ENCODE measurements around the gene ZFPL1. TPM values are rescaled to one million over a fixed set of nuclear protein-coding genes. Genes with fewer than 3 reads are reported as not detected.

The ZFPL1 gene
- total and polyA plus RNA-seq, 8 donors: 15.2 to 52.1 (median 18.3) TPM

DNA sequence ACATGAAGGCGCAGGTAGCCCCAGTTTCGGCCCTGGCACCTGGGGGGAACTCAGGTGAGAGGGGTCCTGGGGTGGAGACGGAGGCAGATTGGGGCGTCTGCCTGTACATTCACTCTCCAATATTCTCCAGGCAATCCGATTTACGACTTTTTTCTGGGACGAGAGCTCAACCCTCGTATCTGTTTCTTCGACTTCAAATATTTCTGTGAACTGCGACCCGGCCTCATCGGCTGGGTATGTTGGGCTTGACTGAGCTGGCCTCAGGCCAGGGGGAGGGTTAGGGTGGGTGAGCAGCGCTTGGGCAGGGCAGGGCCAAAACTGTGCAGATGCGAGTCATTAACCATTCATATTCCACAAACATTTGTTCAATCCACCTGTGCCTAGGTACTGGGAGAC lies 29.3 kb downstream of the ZFPL1 start:
- ATAC-seq (no peak), FAIRE-seq (no peak), DNase-seq (peak in 3 of 6 donors; percentile 65 to 84 (median 83))
- intact Hi-C loops (cut with DNase I): loop anchor here in 1 of 3 donors (10.0 kb wide), 1 partner anchor 99 kb away; the partner anchor contains the start of gene ARL2
- Histone ChIP-seq H3K27me3 (no peaks in the 10 kb centered on the region), H3K27ac (peak overlapping the region; percentile 58 to 88 (median 70)), H3K4me1 (peaks cover 31 to 39% (median 38%) of the 10 kb centered on the region in 3 donors), H3K4me3 (peak overlapping the region in 3 of 4 donors; percentile 51 to 70 (median 57)), H3K9me3 (no peaks in the 10 kb centered on the region), H3K36me3 (peaks cover 0 to 15% (median 4%) of the 10 kb centered on the region in 3 donors)
- TF ChIP-seq, protein P1, sequence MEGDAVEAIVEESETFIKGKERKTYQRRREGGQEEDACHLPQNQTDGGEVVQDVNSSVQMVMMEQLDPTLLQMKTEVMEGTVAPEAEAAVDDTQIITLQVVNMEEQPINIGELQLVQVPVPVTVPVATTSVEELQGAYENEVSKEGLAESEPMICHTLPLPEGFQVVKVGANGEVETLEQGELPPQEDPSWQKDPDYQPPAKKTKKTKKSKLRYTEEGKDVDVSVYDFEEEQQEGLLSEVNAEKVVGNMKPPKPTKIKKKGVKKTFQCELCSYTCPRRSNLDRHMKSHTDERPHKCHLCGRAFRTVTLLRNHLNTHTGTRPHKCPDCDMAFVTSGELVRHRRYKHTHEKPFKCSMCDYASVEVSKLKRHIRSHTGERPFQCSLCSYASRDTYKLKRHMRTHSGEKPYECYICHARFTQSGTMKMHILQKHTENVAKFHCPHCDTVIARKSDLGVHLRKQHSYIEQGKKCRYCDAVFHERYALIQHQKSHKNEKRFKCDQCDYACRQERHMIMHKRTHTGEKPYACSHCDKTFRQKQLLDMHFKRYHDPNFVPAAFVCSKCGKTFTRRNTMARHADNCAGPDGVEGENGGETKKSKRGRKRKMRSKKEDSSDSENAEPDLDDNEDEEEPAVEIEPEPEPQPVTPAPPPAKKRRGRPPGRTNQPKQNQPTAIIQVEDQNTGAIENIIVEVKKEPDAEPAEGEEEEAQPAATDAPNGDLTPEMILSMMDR (IDR thresholded peaks at IDR 0.05): no peak
- WGBS, 2 donors: 17% methylated on average over 14 of the region's 14 CpGs

DNA sequence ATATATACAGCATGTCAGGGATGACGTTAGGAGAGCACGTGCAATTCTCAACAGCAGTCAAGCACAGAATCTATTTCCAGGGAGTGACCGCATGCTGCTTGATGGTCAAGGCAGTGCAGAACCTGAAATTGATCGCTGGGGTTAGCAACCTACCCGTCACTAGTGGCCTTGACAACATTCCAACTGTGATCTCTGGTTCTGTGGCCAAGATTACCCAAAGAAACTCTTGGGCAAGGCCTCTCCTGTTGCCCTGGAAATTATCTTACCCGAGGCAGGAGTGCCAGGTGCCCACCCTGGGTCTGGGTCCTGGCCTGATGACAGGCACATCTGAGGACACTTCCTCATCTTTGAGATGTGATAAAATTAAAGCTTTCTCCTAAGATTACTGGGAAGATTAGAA lies 29.8 kb downstream of the ZFPL1 start:
- peak in 5 of 6 donors; percentile 45 to 83 (median 74) for DNase-seq

DNA sequence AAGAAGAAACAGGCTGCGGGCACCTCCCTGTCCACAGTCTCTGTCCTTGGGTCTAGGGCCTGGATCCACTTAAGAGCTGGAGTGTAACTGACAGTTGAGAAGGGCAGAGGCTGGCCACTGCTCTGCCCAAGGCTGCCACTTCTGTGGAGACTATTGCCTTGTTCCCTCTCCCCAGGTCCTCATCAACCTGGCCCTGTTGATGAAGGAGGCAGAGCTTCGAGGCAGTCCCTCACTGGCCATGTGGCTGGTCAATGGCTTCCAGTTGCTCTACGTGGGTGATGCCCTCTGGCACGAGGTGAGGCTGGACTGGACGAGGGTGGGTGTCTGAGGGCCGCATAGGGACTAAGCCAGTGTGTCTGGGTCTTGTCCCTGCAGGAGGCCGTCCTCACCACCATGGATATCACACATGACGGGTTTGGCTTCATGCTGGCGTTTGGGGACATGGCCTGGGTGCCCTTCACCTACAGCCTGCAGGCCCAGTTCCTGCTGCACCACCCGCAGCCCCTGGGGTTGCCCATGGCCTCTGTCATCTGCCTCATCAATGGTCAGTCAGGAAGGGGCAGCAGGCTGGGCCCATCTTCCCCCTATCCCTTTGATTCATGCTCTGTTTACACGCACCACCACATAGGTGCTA lies 30.6 kb downstream of the ZFPL1 start:
- 85 to 88% methylated on average over 11 of the region's 11 CpGs for WGBS, 2 donors
- ATAC-seq (no peak), DNase-seq (peak in 3 of 6 donors; percentile 40 to 74 (median 45)), FAIRE-seq (no peak)
- Histone ChIP-seq H3K4me1 (peaks cover 31 to 39% (median 38%) of the 10 kb centered on the region in 3 donors), H3K36me3 (peaks cover 0 to 10% (median 0%) of the 10 kb centered on the region in 3 donors), H3K9me3 (no peaks in the 10 kb centered on the region), H3K27ac (peak overlapping the region in 3 of 4 donors; percentile 38 to 75 (median 58)), H3K27me3 (no peaks in the 10 kb centered on the region), H3K4me3 (no peak overlapping the region)
- TF ChIP-seq, protein P1 (IDR thresholded peaks at IDR 0.05): no peak
- intact Hi-C loops (cut with DNase I): loop anchor here in 1 of 3 donors (10.0 kb wide), 1 partner anchor 100 kb away; the partner anchor contains the start of gene ARL2

More for the DNA sequence above, 29.8 kb downstream of the ZFPL1 start:
- intact Hi-C loops (cut with DNase I): loop anchor here in 1 of 3 donors (10.0 kb wide), 1 partner anchor 99 kb away; the partner anchor contains the start of gene ARL2
- Histone ChIP-seq H3K27me3 (no peaks in the 10 kb centered on the region), H3K27ac (peak overlapping the region; percentile 58 to 88 (median 70)), H3K4me3 (peak overlapping the region in 1 of 4 donors; percentile 70), H3K9me3 (no peaks in the 10 kb centered on the region), H3K36me3 (peaks cover 0 to 10% (median 0%) of the 10 kb centered on the region in 3 donors), H3K4me1 (peaks cover 31 to 39% (median 38%) of the 10 kb centered on the region in 3 donors)
- peak in 3 of 4 donors; percentile 3 to 8 (median 7) for ATAC-seq
- TF ChIP-seq, protein P1 (IDR thresholded peaks at IDR 0.05): no peak
- FAIRE-seq: no peak
- 10 to 15% methylated on average over 6 of the region's 6 CpGs for WGBS, 2 donors

DNA sequence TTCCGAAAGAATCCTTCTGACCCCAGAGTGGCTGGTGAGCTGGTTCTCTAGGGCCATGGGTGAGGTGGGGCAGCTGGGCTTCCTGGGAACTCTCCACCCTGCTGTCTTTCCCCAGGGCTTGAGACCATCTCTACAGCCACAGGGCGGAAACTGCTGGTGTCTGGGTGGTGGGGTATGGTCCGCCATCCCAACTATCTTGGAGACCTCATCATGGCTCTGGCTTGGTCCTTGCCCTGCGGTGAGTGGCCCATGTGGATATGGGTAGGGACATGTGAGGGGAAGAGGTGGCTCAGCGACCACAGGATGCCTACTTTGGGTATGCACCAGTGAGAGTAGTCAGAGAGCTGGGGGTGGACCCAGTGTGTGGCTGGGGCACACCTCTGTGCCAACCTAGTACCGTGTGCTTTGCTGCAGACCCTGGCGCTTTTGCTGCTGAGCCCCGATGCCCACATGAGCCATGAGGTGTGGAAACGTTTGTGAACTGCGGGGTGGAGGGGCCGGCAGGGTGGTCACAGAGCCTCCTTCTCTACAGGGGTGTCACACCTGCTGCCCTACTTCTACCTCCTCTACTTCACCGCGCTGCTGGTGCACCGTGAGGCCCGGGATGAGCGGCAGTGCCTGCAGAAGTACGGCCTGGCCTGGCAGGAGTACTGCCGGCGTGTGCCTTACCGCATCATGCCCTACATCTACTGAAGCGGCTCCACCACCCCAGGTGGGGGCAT lies 31.5 kb downstream of the ZFPL1 start:
- peaks cover 2 to 15% (median 3%) of the 10 kb centered on the region in 3 donors for H3K36me3 ChIP-seq
- intact Hi-C loops (cut with DNase I): loop anchor here in 1 of 3 donors (10.0 kb wide), 1 partner anchor 101 kb away; the partner anchor contains the start of gene ARL2
- DNase-seq: peak in 4 of 6 donors; percentile 37 to 74 (median 48)
- no peaks in the 10 kb centered on the region for H3K9me3 ChIP-seq
- TF ChIP-seq, protein P1 (IDR thresholded peaks at IDR 0.05): no peak
- no peak overlapping the region for H3K27ac ChIP-seq
- ATAC-seq: no peak
- peak overlapping the region in 2 of 4 donors; percentile 81 to 88 for H3K4me3 ChIP-seq
- H3K27me3 ChIP-seq: no peaks in the 10 kb centered on the region
- FAIRE-seq: no peak
- H3K4me1 ChIP-seq: peaks cover 31 to 38% (median 37%) of the 10 kb centered on the region in 3 donors
- 90% methylated on average over 19 to 21 of the region's 21 CpGs for WGBS, 2 donors

Data from pancreas (tissue), 10 donors.